GM12892 (cell line): ENCODE data around the gene DDX3Y.

Source experiments
- POLR2A ChIP-seq: IDR thresholded peaks from 2 replicates; pipeline ENCODE4 v1.6.1; 2011; ENCODE audit warnings: low read depth, low read length, control low read depth
- POLR2AphosphoS5 ChIP-seq: IDR thresholded peaks from 2 replicates; pipeline ENCODE4 v1.6.1; 2011; ENCODE audit warnings: low read depth, low read length, control low read depth
- TAF1 ChIP-seq: IDR thresholded peaks from 2 replicates; pipeline ENCODE4 v1.6.1; 2011; ENCODE audit warnings: low read depth, mild to moderate bottlenecking, control low read depth, low read length, borderline replicate concordance

GRCh38 chrY:12905517-12905872 is 827 bp downstream of the DDX3Y start:
- TF ChIP-seq POLR2A (no peak), POLR2AphosphoS5 (no peak), TAF1 (no peak)
